Thoracic aorta (tissue), 2 donors: ENCODE results near the gene B4GALNT3. TPM values are rescaled to one million over a fixed set of nuclear protein-coding genes. Genes with fewer than 3 reads are reported as not detected.

ENCODE experiments used
- ATAC-seq: fragments of 150-250 bp; one replicate; pipeline ENCODE4 v1.8.0; 2017; ENCODE audit warnings: low read depth; ENCODE audit not compliant: insufficient number of reproducible peaks, low FRiP score
- DNase-seq: peaks from one replicate; pipeline ENCODE4 v3.0.0-alpha.2; 2020; ENCODE audit warnings: low spot score
- H3K27ac ChIP-seq, 2 donors: fragments of 200-600 bp; sonication (generic); 1 replicate in 1 of 2; 2 replicates in 1 of 2; pipeline ENCODE4 v1.5.1; 2016; ENCODE audit warnings: mild to moderate bottlenecking in 2 of 2, moderate library complexity in 2 of 2
- H3K27me3 ChIP-seq: fragments of 200-600 bp; sonication (generic); replicated peaks from 2 replicates; pipeline ENCODE4 v1.6.0; 2016; ENCODE audit warnings: mild to moderate bottlenecking; ENCODE audit not compliant: insufficient read depth
- H3K36me3 ChIP-seq: fragments of 200-600 bp; sonication (generic); one replicate; pipeline ENCODE4 v1.5.1; 2016
- H3K4me1 ChIP-seq, 2 donors: fragments of 200-600 bp; sonication (generic); 1 replicate in 1 of 2; 2 replicates in 1 of 2; pipeline versions ENCODE4 v1.5.1 to v1.6.0; 2016; ENCODE audit warnings: low read depth in 2 of 2, mild to moderate bottlenecking in 1 of 2; ENCODE audit not compliant: control insufficient read depth in 1 of 2
- H3K4me3 ChIP-seq: fragments of 200-600 bp; sonication (generic); 2 replicates; pipeline ENCODE4 v1.5.1; 2016; ENCODE audit warnings: mild to moderate bottlenecking
- H3K9me3 ChIP-seq: fragments of 200-600 bp; sonication (generic); 2 replicates; pipeline ENCODE4 v1.5.1; 2016
- CTCF ChIP-seq: fragments of 200-600 bp; sonication (generic); IDR thresholded peaks from one replicate; pipeline ENCODE4 v1.5.1; 2019; ENCODE audit warnings: antibody characterized with exemption
- total RNA-seq, 2 donors: library from RNA; depleted of rRNA; stranded (reverse); fragments of >200 nt; gene quantifications; one replicate each; pipeline versions ENCODE4 v1.1.0 to v1.2.3, GENCODE V29; 2016

Gene B4GALNT3
- total RNA-seq, 2 donors from 2014 or later: 16.8 to 22.3 TPM

DNA sequence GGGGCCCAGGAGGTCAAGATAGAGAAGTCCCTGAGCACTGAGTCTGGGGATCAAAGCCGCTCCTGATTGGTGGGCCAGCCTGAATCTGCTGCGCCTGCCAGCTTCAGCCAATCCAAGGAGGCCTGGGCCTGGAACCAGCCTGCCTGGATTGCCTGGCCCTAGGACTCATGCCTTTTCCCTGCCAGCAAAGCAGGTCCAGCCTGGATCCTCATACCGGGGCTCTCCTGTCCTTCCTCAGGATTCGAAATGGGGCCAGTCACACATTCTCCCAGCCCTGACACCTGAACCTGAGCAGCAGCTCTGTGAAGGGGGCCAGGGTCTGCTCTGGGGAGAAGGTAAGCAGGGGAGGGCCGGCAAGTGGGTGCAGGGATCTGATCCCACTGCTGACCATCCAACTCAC lies 121.6 kb downstream of the B4GALNT3 start:
- no peak for TF ChIP-seq CTCF
- H3K27ac ChIP-seq: no peak overlapping the region
- H3K9me3 ChIP-seq: no peaks in the 10 kb centered on the region
- H3K4me3 ChIP-seq: no peak overlapping the region
- H3K36me3 ChIP-seq: no peaks in the 10 kb centered on the region
- ATAC-seq: no peak
- H3K4me1 ChIP-seq: peaks cover 4 to 6% of the 10 kb centered on the region in 2 donors
- H3K27me3 ChIP-seq: no peaks in the 10 kb centered on the region
- DNase-seq: no peak

GRCh38 chr12:581746-582145 lies 122.0 kb downstream of the B4GALNT3 start:
- Histone ChIP-seq H3K27ac (no peak overlapping the region), H3K4me3 (no peak overlapping the region), H3K9me3 (no peaks in the 10 kb centered on the region), H3K4me1 (peaks cover 0 to 1% of the 10 kb centered on the region in 2 donors), H3K36me3 (no peaks in the 10 kb centered on the region), H3K27me3 (no peaks in the 10 kb centered on the region)
- TF ChIP-seq CTCF: no peak
- DNase-seq: no peak
- ATAC-seq: no peak

GRCh38 chr12:583251-583869 lies 123.6 kb downstream of the B4GALNT3 start:
- no peak overlapping the region for H3K27ac ChIP-seq
- H3K36me3 ChIP-seq: no peaks in the 10 kb centered on the region
- no peak for DNase-seq
- no peak for ATAC-seq
- no peak overlapping the region for H3K4me3 ChIP-seq
- no peak for TF ChIP-seq CTCF
- H3K4me1 ChIP-seq: no peaks in the 10 kb centered on the region
- H3K9me3 ChIP-seq: no peaks in the 10 kb centered on the region
- H3K27me3 ChIP-seq: no peaks in the 10 kb centered on the region

GRCh38 chr12:585062-586061 lies 125.6 kb downstream of the B4GALNT3 start:
- no peaks in the 10 kb centered on the region for H3K36me3 ChIP-seq
- ATAC-seq: no peak

More at GRCh38 chr12:585062-586061, 125.6 kb downstream of the B4GALNT3 start:
- no peak overlapping the region for H3K27ac ChIP-seq
- H3K9me3 ChIP-seq: no peaks in the 10 kb centered on the region
- H3K27me3 ChIP-seq: no peaks in the 10 kb centered on the region
- no peaks in the 10 kb centered on the region for H3K4me1 ChIP-seq
- no peak overlapping the region for H3K4me3 ChIP-seq
- no peak for TF ChIP-seq CTCF
- DNase-seq: no peak
